NCI-H510A (cell line): ENCODE measurements around the gene RNF8.
"Not testable (repeated sequence)": the region's sequence is repeated elsewhere in the genome, so short reads cannot be mapped to it uniquely, and the experiment has no call there.

Source experiments
- DNase-seq: peaks from one replicate; lab custom pipeline; 2025; lab: John Stamatoyannopoulos, UW

The RNF8 gene

GRCh38 chr6:37321516-37322415 is 32.0 kb upstream of the RNF8 start:
- no peak for DNase-seq

- DNase-seq = no peak
These were observed 30.2 kb upstream of the RNF8 start for GRCh38 chr6:37323580-37323979.

- no peak for DNase-seq
These were observed 29.4 kb upstream of the RNF8 start for GRCh38 chr6:37324131-37325033.

GRCh38 chr6:37330345-37330744 is 23.4 kb upstream of the RNF8 start:
- not testable (repeated sequence) for DNase-seq

GRCh38 chr6:37331047-37331446 is 22.7 kb upstream of the RNF8 start:
- no peak for DNase-seq

- DNase-seq = no peak
These were observed 20.9 kb upstream of the RNF8 start for GRCh38 chr6:37332894-37333293.

- DNase-seq = no peak
These were observed 19.7 kb upstream of the RNF8 start for GRCh38 chr6:37334047-37334446.

- not testable (repeated sequence) for DNase-seq
These were observed 15.5 kb upstream of the RNF8 start for GRCh38 chr6:37338317-37338716.

- no peak for DNase-seq
These were observed 15.0 kb upstream of the RNF8 start for GRCh38 chr6:37338745-37339255.

- DNase-seq = no peak
These were observed 13.8 kb upstream of the RNF8 start for GRCh38 chr6:37339741-37340638.

GRCh38 chr6:37340639-37340943 is 13.2 kb upstream of the RNF8 start:
- DNase-seq = no peak

- DNase-seq = no peak
These were observed 10.5 kb upstream of the RNF8 start for GRCh38 chr6:37343248-37343647.

- no peak for DNase-seq
These were observed 9.5 kb upstream of the RNF8 start for GRCh38 chr6:37344308-37344707.

- not testable (repeated sequence) for DNase-seq
These were observed 8.0 kb upstream of the RNF8 start for GRCh38 chr6:37345804-37346203.

GRCh38 chr6:37347177-37347576 is 6.6 kb upstream of the RNF8 start:
- DNase-seq = no peak

- DNase-seq = no peak
These were observed 6.1 kb upstream of the RNF8 start for GRCh38 chr6:37347670-37348111.

- DNase-seq = no peak
These were observed 2.8 kb upstream of the RNF8 start for GRCh38 chr6:37351027-37351426.

- DNase-seq = no peak
These were observed 1.4 kb upstream of the RNF8 start for GRCh38 chr6:37352384-37352783.

GRCh38 chr6:37354526-37355384 is 972 bp downstream of the RNF8 start:
- peak; percentile 12 for DNase-seq

GRCh38 chr6:37357288-37357687 is 3.5 kb downstream of the RNF8 start:
- no peak for DNase-seq

- no peak for DNase-seq
These were observed 4.1 kb downstream of the RNF8 start for GRCh38 chr6:37357860-37358259.
